ENCODE results near the gene KCNA4.

DNA sequence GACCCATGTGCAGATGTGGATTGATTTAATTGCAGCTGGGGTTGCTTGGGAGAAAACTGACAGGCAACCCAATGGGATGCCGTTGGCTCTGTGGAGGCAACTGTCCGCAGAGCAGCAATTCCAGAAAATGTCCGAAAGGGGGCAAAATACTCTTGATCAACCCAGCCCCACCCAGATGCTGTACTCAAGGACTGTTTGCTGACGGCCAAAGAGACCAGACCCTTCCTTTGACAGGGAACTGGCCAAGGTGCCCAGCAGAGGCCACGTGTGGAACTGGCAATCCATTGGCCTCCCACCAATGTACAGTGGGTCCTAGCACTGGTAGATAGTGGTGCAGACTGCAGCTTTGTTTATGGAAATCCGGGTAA is 29.7 kb upstream of the KCNA4 start:
- TF ChIP-seq MAX (IDR thresholded peaks at IDR 0.05) (no peak), TAF1 (IDR thresholded peaks at IDR 0.05; ENCODE audit: low read depth) (no peak), CREB1 (IDR thresholded peaks at IDR 0.05; ENCODE audit: low read depth) (no peak), ZBTB7A (IDR thresholded peaks at IDR 0.05; ENCODE audit: low read depth) (no peak)

Data from Ishikawa (cell line).